ENCODE data around the gene PDS5A. TPM values are rescaled to one million over a fixed set of nuclear protein-coding genes. Genes with fewer than 3 reads are reported as not detected.
A peak's percentile ranks its signal among the peaks of the same experiment; 100 is the strongest.

The PDS5A gene
- total and polyA plus RNA-seq, 9 of the 15 experiments (the other 6 are each of a cell fraction or from before 2014, with no cell fraction given), result 16.4 to 85.4 (median 70.0) TPM

DNA sequence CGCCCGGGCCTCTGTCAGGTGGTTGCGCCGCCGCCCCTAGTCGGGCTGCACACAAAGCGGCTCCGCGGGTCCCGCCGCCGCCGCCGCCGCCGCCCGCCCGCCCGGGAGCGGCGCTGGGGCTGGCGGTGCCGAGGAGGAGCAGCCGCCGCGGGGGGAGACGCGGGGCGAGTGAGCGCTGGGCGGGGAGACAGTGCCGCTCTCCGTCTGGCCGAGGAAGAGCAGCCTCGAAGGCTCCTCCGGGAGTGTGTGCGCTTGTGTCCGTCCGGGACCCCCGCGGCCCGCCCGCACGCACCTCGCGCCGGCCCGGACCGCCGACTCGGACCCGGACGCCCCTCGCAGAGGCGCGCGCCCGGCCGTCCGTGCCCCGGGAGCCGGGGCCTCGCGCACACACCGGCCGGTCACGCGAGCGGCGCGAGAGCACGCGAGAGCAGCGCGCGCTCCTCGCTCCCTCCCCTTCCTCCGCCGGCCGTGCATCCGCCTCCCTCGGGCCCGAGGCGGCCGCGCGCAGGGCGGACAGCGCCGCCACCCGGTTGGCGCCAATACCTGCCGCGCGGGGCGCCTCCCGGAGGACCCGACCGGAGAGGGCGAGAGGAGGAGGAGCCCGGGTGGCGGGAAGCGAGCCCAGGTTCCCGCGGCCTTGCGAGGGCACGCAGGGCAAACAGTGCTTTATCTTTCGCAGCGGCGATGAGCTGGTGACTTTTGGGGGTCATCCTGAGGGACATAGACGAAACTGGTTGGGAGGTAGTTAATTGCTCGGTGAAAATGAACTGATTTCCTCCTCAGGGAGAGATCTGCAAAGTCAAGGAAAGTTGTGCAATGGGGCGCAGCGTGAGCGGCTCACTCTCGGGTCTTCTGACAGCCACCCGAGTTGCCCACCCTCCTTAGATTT, at the start of gene PDS5A (continued):
- TF ChIP-seq JUN (IDR thresholded peaks at IDR 0.05; ENCODE audit: borderline replicate concordance, low read depth, low read length) (no peak), JUN (CRISPR knock-in tag; IDR thresholded peaks at IDR 0.05; ENCODE audit: borderline replicate concordance) (0 out of 2 replicates have a peak, but pooled peaks have one; percentile 31), NFE2 (IDR thresholded peaks at IDR 0.05; ENCODE audit: low read depth) (peak; percentile 25; the same call in 1 of the 2 replicates), ZNF561 (CRISPR knock-in tag; conservative IDR thresholded peaks at IDR 0.05) (0 out of 2 replicates have a peak, but pooled peaks have one; percentile 35), ETV5 (CRISPR knock-in tag; IDR thresholded peaks at IDR 0.05; ENCODE audit: low read depth) (peak; percentile 84), KDM5B (IDR thresholded peaks at IDR 0.05; ENCODE audit: insufficient replicate concordance, low read depth, low read length) (peak; percentile 75), ZNF3 (CRISPR knock-in tag; IDR thresholded peaks at IDR 0.05) (no peak), NRF1 (conservative IDR thresholded peaks at IDR 0.05 in 1 of 2, IDR thresholded peaks at IDR 0.05 in 1 of 2) (peak; percentile 67 to 78; a peak in 3 of 4 replicates), CEBPG (CRISPR knock-in tag; IDR thresholded peaks at IDR 0.05) (peak; percentile 87), CEBPG (tag; conservative IDR thresholded peaks at IDR 0.05 in 1 of 2, IDR thresholded peaks at IDR 0.05 in 1 of 2) (peak; percentile 83 to 97), BCOR (IDR thresholded peaks at IDR 0.05) (0 out of 2 replicates have a peak, but pooled peaks have one; percentile 7)
- TF ChIP-seq, protein P1, sequence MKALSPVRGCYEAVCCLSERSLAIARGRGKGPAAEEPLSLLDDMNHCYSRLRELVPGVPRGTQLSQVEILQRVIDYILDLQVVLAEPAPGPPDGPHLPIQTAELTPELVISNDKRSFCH (CRISPR knock-in tag; IDR thresholded peaks at IDR 0.05), result no peak
- TF ChIP-seq, protein P1 (tag; IDR thresholded peaks at IDR 0.05), result peak; percentile 89
- TF ChIP-seq, protein P2, sequence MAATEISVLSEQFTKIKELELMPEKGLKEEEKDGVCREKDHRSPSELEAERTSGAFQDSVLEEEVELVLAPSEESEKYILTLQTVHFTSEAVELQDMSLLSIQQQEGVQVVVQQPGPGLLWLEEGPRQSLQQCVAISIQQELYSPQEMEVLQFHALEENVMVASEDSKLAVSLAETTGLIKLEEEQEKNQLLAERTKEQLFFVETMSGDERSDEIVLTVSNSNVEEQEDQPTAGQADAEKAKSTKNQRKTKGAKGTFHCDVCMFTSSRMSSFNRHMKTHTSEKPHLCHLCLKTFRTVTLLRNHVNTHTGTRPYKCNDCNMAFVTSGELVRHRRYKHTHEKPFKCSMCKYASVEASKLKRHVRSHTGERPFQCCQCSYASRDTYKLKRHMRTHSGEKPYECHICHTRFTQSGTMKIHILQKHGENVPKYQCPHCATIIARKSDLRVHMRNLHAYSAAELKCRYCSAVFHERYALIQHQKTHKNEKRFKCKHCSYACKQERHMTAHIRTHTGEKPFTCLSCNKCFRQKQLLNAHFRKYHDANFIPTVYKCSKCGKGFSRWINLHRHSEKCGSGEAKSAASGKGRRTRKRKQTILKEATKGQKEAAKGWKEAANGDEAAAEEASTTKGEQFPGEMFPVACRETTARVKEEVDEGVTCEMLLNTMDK (IDR thresholded peaks at IDR 0.05; ENCODE audit: borderline replicate concordance, insufficient read depth, low read depth, low read length, poor library complexity, severe bottlenecking), result peak; percentile 96
- TF ChIP-seq, protein P3, sequence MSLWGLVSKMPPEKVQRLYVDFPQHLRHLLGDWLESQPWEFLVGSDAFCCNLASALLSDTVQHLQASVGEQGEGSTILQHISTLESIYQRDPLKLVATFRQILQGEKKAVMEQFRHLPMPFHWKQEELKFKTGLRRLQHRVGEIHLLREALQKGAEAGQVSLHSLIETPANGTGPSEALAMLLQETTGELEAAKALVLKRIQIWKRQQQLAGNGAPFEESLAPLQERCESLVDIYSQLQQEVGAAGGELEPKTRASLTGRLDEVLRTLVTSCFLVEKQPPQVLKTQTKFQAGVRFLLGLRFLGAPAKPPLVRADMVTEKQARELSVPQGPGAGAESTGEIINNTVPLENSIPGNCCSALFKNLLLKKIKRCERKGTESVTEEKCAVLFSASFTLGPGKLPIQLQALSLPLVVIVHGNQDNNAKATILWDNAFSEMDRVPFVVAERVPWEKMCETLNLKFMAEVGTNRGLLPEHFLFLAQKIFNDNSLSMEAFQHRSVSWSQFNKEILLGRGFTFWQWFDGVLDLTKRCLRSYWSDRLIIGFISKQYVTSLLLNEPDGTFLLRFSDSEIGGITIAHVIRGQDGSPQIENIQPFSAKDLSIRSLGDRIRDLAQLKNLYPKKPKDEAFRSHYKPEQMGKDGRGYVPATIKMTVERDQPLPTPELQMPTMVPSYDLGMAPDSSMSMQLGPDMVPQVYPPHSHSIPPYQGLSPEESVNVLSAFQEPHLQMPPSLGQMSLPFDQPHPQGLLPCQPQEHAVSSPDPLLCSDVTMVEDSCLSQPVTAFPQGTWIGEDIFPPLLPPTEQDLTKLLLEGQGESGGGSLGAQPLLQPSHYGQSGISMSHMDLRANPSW (CRISPR knock-in tag; IDR thresholded peaks at IDR 0.05), result 0 out of 2 replicates have a peak, but pooled peaks have one; percentile 46
- TF ChIP-seq, protein P4, sequence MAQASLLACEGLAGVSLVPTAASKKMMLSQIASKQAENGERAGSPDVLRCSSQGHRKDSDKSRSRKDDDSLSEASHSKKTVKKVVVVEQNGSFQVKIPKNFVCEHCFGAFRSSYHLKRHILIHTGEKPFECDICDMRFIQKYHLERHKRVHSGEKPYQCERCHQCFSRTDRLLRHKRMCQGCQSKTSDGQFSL (CRISPR knock-in tag; IDR thresholded peaks at IDR 0.05), result 0 out of 2 replicates have a peak, but pooled peaks have one; percentile 27
- TF ChIP-seq, protein P4 (tag; IDR thresholded peaks at IDR 0.05), result no peak; a peak in 1 of 4 replicates
- TF ChIP-seq, protein P5, sequence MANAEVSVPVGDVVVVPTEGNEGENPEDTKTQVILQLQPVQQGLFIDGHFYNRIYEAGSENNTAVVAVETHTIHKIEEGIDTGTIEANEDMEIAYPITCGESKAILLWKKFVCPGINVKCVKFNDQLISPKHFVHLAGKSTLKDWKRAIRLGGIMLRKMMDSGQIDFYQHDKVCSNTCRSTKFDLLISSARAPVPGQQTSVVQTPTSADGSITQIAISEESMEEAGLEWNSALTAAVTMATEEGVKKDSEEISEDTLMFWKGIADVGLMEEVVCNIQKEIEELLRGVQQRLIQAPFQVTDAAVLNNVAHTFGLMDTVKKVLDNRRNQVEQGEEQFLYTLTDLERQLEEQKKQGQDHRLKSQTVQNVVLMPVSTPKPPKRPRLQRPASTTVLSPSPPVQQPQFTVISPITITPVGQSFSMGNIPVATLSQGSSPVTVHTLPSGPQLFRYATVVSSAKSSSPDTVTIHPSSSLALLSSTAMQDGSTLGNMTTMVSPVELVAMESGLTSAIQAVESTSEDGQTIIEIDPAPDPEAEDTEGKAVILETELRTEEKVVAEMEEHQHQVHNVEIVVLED (CRISPR knock-in tag; IDR thresholded peaks at IDR 0.05), result peak; percentile 82

Data from K562 (cell line).